GM19240 (cell line): ENCODE measurements around the gene MX2.
"Not testable (repeated sequence)": the region's sequence is repeated elsewhere in the genome, so short reads cannot be mapped to it uniquely, and the experiment has no call there.

Experiments
- DNase-seq: peaks from one replicate; pipeline ENCODE4 v3.0.0; 2011; ENCODE audit warnings: low spot score; ENCODE audit not compliant: insufficient read length

The MX2 gene

GRCh38 chr21:41338455-41338854 is 23.4 kb upstream of the MX2 start:
- DNase-seq: no peak

DNA sequence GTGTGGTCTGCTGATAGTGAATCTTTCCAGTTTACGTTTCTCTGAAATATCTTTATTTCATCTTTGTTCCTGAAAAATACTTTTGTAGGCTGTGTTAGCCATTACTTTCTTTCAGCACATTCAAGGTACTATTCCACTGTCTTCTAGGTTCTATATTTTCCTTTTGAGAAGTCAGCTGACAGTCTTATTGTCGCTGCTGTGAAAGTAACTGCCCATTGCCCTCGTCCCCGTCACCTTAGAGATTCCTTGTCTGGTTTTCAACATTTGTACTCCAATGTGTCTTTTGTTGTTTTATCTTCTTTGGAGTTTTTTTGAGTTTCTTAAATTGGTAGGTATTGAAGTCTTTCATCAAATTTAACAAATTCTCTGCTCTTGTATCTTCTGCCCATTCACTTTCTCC is 19.8 kb upstream of the MX2 start:
- no peak for DNase-seq

DNA sequence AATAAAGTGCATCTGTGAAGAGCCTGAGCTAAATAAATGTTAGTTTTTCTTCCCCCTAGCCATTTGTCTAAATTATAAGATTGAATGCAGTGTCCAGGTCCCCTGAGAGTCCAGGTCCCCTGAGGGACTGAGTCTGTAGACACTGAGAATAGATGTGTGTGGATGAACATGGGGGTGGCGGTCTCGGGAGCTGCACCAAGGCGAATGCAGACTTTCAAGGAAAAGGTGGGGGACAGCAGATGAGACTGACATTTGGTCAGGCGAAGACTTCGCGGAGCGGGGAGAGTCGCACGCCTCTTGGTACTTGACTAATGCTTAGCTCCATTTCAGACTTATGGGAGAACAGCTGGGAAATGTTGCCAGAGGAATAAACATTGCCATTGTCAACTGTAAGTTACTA is 17.7 kb upstream of the MX2 start:
- no peak for DNase-seq

- no peak for DNase-seq
These were observed 16.5 kb upstream of the MX2 start for GRCh38 chr21:41345356-41345755.

DNA sequence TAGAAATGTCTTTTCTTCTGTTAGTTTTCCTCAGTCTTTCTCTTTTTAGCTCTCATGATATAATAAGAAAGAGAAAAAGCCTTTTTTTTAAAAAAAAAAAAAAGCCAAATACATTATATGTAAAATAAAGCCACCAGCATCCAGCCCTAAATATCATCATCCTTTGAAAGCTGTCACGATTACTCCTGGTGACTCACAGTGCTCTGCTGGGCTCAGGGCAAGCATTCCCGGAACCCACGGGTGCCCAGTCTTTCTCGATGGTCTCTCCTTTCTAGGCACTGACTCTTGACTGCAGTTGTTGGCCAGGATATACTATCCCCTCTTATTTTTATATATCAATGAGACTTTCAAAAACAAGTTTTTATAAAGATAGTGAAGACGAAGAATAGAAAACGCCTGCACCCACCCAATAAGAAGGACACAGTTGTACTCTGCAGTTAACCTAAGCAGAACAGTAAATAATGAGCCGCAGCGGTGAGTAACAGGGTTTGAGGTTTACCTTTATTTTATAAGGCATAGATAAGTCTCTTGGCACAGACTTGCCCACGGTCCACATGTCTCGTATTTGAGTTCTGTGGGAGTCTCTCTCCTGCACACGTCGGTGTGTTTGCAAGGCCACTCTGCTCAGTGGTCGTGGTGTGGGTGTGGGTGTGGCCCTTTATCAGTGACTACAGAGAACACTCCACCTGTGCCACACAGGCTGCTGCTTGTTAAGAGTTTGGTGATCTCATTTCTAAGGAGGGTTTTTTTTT is 15.7 kb upstream of the MX2 start:
- no peak for DNase-seq

- no peak for DNase-seq
These were observed 15.1 kb upstream of the MX2 start for GRCh38 chr21:41346758-41347157.

DNA sequence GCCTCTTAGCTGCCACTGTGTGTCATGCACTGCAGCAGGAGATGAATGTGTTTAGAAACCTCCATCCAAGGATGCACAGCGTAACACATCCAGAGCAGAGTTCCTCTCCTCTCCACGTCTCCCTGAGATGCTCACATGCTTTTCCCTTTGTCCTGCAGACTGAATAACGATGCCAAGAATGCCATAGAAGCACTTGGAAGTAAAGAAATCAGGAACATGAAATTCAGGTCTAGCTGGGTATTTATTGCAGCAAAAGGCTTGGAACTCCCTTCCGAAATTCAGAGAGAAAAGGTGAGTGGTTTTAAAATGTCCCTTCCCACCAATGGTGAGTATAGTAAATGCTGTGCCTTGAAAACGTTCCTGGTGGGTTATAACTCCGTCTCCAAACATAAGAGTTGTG is 13.4 kb upstream of the MX2 start:
- DNase-seq: no peak

DNA sequence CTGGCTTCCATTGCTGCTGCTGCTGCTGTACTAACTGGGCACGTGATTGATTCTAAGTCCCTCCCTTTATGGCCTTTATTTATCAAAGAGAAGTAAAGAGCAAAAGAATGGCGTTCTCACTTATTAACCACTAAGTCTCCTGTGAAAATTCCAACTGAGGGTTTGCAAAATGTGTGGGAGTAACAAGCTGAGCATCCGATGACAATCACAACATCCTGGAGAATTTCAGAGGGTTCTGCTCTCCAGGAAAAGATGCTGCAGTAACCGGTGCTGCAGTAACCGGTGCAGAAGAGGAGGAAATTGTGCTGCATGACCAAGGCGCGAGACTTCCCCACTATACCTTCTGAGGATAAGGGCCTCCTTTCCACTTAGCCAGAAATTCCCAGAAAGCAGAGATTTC is 12.7 kb upstream of the MX2 start:
- DNase-seq: no peak

DNA sequence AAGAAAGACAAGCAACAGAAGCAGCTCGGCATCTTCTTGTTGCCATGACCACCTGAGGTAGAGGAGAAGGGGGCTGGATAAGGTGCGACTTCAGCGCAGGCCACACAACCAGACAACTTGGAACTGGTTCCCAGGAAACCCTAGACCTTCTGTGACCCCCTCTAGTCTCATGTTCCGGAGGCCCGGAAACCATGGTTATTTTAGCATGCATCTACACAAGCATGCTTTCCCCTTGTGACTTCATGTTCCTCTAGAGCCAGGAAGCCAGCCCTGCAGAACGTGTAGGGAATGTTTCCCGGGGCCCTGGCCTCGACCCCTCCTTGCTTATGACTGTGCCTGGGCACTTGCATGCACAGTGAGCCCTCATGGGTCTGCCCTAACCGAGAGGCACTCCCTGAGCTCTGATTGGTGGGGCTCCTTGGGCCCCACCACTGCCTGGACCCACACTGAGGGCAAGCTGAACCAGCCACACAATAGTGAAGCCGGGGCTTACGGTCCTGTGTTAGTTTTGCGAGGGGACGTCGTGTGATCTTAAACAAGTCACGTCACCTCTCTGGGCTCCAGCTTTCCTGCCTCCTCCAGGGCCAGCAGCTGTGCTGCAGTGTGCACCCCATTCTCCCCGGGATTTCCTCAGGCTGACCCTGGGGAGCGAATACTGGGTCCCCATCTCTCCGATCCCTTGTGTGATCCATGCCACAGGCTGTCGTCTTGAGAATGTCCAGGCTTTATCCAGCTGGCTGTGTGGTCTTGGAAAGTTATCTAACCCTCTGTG is 12.0 kb upstream of the MX2 start:
- DNase-seq: no peak

- no peak for DNase-seq
These were observed 11.2 kb upstream of the MX2 start for GRCh38 chr21:41350436-41351155.

DNA sequence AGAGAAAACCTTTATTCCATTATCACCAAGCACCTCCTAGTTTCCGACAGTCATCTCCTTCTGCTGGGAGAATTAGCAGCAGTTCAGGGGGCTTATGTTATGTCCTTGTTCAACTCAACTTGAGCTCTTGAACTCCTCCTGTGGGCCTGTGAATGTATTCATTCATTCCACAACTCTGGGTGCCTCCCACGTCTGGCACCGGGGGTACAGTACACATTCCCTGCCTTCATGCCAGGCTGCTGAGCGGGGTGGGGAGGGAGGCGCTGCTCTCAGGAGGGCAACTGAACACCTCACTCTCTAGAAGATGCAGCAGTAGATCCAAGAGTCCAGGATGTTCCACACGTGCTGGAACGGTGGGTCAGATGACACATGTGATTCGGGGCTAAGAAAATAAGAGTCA is 4.3 kb upstream of the MX2 start:
- no peak for DNase-seq

DNA sequence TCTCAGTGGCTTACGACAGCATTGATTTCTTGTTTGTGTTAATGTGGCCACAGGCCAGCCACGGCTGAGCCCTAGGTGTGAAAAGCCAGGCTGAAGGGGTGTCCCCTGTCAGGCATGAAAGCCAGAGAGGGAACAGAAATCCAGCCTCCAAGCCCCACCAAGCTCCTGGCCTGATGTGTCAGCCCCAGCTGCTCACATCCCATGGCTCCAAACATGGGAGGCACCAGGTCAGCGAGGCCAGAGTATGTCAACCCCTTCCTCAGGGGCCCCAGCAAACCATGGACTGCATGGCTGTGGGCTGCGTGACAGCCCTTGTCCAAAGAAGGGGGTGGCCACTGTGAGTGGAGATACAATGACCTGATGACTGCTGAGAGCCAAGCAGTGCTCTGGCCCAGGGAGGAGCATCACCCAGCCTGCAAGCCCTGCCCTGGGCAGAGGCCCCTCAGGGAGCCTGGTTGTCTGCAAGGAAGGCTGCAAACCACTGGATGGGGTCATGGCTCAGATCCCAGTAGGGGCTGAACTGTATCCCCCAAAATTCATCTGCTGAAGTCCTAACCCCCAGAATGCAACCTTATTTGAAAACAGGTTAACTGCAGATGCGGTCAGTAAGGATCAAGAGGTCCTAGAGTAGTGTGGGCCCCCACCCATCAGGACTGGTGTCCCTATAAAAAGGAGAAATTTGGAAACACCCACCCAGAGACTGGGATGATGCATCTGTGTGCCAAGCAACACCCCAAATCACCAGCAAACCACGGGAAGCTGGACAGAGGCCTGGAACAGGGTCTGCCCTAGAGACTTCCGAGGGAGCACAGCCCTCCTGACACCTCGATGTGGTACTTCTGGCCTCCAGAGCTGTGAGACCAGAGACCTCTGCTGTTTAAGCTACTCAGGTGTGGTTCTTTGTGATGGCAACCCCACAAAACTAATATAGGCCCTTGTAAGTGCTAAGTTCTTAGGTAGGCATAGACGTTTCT is 3.3 kb upstream of the MX2 start:
- DNase-seq: no peak

GRCh38 chr21:41359286-41359685 is 2.5 kb upstream of the MX2 start:
- DNase-seq: no peak

GRCh38 chr21:41359754-41360071 is 2.1 kb upstream of the MX2 start:
- DNase-seq: not testable (repeated sequence)

DNA sequence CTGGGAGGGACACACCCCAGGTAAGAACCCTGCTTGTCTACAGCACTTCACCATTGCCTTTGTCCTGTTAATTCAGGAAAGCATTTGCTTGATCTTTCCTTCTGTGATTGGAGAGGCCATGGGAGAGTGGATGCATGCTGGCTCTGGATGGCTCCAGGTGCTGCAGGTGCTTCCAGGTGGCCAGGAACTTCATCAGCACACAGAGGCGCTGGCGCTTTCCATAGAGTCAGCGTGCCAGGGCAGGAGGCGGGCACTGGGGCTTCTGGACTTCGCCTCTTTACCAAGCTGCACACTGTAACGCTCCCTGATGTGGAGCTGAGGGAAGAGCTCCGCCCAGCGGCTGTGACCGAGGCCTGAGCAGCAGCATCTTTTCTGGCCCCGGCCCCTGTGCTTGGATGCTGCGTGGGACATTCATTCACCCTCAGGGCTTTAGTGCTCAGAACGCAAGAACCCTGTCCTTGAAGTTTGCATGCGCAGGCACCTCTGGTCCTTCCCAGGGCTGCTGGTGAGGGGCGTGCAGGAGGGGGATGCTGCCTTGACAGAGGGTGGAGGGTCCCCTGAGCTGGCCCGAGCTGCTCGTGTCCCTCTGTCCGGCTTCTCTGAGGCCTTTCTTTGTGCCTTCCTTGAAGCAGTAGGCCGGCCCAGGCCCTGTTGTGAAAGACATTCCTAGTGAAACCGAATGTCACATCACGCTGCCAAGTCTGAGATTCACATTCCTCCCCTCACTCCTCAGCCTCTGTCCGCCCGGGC is 1.6 kb upstream of the MX2 start:
- DNase-seq: no peak

DNA sequence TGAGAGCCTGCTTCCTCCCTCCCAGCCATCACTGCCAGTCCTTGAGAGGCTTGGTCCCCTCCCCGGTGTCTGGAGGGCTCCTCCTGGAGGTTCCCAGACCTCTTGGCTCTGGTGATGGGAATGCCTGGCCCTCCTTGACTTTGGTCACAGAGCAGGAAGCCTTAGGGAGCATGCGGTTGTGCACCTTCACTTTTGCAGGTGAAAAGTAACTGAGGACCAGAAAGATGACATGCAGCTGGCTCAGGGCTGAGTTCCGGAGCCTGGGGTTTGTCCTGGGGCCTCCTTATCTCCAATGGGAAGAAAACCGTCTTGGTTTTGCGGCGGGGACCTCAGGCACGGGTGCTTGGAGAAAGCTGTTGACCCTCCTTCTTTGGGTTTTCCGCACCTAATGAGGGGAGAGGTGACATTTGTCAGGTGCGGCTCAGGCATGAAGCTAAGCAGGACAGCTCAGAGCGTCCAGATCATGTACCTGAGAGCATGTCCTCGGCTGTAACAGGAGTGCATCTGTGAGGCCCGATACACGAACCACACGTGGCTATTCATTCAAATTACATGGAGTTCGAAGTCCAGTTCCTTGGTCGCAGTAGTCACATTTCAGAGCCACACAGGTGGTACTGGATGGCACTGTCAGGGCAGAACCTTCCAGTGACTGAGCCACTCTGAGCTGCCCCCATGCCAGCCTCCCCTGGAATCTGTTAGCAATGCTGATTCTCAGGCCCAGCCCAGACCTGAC is 608 bp upstream of the MX2 start:
- no peak for DNase-seq

GRCh38 chr21:41362605-41363369 is 960 bp downstream of the MX2 start:
- DNase-seq: no peak

DNA sequence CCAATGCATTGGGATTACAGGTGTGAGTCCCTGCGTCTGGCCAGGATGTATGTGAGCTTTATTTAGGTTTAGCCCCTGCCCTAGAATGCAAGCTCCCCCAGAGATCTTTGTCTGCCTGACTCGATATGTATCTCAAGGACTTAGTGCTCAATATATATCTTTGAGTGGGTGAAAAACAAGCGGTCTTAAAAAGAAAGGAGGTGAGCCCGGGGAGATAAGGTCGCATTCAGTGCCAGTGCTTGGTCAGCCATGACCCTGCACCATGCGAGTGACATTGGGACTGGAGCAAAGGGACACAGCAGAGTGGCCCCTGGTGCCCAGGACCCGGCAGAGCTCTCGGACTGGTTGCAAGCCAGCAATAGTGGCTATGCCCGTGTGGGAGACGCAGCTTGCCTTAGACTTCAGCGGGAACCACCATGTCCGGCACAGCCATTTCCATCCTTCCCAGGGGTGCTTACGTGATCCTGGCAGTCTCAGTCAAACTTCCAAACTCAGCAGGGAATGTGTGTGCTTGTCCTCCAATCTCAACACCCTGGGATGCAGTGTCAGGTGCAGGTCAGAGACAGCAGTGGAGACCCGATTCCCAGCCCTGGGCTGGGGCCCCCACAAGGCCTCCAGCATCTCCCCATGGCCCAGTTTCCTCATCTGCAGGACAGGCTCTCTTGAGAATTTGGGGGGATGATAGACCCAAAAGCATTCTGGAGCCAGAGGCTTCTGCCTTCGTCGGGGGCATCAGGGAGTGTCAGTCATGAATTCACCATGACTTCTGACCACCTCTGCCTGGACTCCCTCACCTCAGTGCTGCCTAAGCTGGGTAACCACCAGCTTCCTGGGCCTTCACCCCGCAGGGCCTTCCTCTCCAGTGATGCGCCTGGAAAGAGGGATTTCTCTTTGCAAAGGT is 1.8 kb downstream of the MX2 start:
- DNase-seq: no peak
